Choroid plexus epithelial cell (primary cell): Measurements from ENCODE around the gene ZNF750.

Experiments
- DNase-seq: peaks from one replicate; pipeline ENCODE4 v3.0.0-alpha.2; 2010; ENCODE audit warnings: low read depth
- H3K4me3 ChIP-seq: 2 replicates; pipeline ENCODE4 v1.5.1; 2011; ENCODE audit warnings: low read depth, mild to moderate bottlenecking, control low read depth, low read length, moderate library complexity
- TF ChIP-seq, protein P1 (sequence below): conservative IDR thresholded peaks from 2 replicates; pipeline ENCODE4 v1.5.1; 2011; ENCODE audit warnings: low read depth, mild to moderate bottlenecking, control low read depth, inconsistent platforms, low read length, moderate library complexity

Gene ZNF750

GRCh38 chr17:82863383-82863940 is 23.6 kb upstream of the ZNF750 start:
- no peak overlapping the region for H3K4me3 ChIP-seq
- DNase-seq: no peak
- TF ChIP-seq, protein P1, sequence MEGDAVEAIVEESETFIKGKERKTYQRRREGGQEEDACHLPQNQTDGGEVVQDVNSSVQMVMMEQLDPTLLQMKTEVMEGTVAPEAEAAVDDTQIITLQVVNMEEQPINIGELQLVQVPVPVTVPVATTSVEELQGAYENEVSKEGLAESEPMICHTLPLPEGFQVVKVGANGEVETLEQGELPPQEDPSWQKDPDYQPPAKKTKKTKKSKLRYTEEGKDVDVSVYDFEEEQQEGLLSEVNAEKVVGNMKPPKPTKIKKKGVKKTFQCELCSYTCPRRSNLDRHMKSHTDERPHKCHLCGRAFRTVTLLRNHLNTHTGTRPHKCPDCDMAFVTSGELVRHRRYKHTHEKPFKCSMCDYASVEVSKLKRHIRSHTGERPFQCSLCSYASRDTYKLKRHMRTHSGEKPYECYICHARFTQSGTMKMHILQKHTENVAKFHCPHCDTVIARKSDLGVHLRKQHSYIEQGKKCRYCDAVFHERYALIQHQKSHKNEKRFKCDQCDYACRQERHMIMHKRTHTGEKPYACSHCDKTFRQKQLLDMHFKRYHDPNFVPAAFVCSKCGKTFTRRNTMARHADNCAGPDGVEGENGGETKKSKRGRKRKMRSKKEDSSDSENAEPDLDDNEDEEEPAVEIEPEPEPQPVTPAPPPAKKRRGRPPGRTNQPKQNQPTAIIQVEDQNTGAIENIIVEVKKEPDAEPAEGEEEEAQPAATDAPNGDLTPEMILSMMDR: no peak

- TF ChIP-seq, protein P1: no peak
- no peak overlapping the region for H3K4me3 ChIP-seq
- no peak for DNase-seq
These were observed 23.0 kb upstream of the ZNF750 start for GRCh38 chr17:82862737-82863382.

DNA sequence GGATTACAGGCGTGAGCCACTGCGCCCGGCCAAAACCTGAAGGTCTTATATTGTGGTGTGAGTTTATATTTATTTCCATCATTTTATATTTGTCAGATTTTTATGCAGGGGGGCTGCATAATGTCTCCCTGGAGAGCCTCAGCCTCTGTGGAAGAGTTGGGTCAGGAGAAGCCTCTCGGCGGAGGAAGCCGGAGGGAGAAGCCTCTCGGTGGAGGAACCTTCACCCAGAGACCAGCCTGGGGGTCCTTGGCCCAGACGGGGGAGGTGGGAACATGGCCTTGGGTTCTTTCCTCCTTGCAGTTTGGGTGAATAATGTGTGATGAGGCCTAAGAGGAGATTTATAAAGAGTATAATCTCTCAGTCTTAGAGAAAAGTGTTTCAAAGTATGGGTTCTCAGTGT is 22.4 kb upstream of the ZNF750 start:
- TF ChIP-seq, protein P1: no peak
- H3K4me3 ChIP-seq: no peak overlapping the region
- no peak for DNase-seq

- no peak overlapping the region for H3K4me3 ChIP-seq
- no peak for DNase-seq
- TF ChIP-seq, protein P1: no peak
These were observed 21.6 kb upstream of the ZNF750 start for GRCh38 chr17:82861393-82861775.

- DNase-seq: no peak
- TF ChIP-seq, protein P1: no peak
- H3K4me3 ChIP-seq: no peak overlapping the region
These were observed 21.0 kb upstream of the ZNF750 start for GRCh38 chr17:82860606-82861392.

DNA sequence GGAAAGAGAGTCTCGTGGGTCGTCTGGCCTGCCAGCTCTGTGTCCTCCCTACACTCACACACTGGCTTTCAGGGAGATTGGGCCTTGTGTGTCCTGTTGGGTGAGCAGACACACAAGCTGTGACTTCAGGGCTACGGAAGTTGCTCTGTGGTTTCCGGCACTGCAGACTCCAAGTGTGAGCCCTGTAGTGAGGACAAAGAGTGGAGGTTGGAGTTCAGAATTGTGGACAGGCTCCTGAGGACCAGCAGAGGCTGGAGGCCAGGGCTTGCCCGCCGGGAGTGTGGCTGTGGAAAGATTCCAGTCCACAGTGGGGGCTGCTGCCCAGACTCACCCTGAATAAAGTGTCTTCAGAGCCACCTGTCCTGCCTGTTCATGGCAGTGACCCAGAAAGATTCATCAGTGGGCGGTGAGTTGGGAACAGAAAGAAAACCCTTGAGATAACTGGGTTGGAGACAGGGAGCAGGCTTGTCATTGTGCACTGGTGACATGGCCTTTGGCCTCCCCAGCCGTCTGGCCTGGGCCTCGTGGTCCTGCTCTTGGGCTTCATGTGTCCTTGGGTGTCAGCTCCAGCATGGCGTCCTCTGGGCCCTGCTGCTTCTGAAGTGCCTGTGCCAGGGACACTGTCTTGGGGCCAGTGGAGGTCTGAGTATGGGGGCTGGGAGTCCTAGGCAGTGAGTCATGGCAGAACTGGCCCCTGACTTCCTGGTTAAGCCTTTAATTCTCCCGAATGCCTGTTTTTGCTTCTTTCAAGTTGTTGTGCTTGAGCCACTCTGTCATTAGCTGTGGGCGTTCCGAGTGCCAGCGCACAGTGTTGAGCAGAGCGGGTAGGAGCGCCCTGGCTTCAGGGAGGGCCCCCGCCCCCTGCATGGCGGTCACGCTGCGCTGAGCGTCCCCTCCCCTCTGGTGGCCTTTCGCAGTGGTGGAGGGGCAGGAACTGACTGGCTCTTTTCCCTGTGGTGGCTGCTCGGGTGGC is 19.9 kb upstream of the ZNF750 start:
- TF ChIP-seq, protein P1: no peak
- H3K4me3 ChIP-seq: no peak overlapping the region
- DNase-seq: peak; percentile 70
